LoVo (cell line): ENCODE measurements around the gene SZT2.

Source experiments
- DNase-seq: peaks from one replicate; pipeline ENCODE4 v3.0.0-alpha.2; 2016; ENCODE audit warnings: low spot score

The SZT2 gene

GRCh38 chr1:43441894-43442637 lies 52.4 kb downstream of the SZT2 start:
- DNase-seq: no peak

- DNase-seq: no peak
Measured at GRCh38 chr1:43442756-43443155, 53.1 kb downstream of the SZT2 start.

GRCh38 chr1:43443197-43443946 lies 53.7 kb downstream of the SZT2 start:
- no peak for DNase-seq

DNA sequence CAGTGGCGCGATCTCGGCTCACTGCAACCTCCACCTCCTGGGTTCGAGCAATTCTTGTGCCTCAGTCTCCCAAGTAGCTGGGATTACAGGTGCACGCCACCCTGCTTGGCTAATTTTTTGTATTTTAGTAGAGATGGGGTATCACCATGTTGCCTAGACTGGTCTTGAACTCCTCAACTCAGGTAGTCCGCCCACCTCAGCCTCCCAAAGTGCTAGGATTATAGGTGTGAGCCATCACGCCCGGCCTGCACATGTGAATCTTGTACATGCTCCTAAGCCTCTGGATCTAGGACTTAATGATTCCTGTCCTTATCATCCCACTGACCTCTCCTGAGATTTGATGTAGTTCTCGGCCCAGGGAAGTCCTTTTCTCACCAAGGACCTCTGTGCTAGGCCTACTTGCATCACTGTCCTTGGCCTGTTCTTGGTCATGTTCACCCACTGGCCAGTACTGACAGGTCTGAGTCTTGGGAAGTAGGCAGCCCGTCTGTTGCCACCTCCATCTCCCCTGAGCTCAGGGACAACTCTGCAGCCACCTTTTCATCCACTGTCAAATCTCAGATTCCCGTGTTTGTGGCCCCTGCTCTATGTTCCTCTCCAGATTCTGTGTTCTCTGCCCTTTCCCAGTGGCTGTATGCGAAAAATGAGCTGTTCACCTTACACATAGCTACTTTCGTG lies 54.6 kb downstream of the SZT2 start:
- DNase-seq: no peak

- no peak for DNase-seq
Measured at GRCh38 chr1:43444836-43445235, 55.1 kb downstream of the SZT2 start.

- DNase-seq: no peak
Measured at GRCh38 chr1:43445606-43446387, 56.1 kb downstream of the SZT2 start.

GRCh38 chr1:43446388-43446740 lies 56.7 kb downstream of the SZT2 start:
- DNase-seq: no peak

GRCh38 chr1:43446881-43447835 lies 57.5 kb downstream of the SZT2 start:
- no peak for DNase-seq

- no peak for DNase-seq
Measured at GRCh38 chr1:43447891-43448708, 58.4 kb downstream of the SZT2 start.

GRCh38 chr1:43448955-43449707 lies 59.4 kb downstream of the SZT2 start:
- DNase-seq: no peak

GRCh38 chr1:43449708-43450069 lies 60.0 kb downstream of the SZT2 start:
- DNase-seq: no peak

DNA sequence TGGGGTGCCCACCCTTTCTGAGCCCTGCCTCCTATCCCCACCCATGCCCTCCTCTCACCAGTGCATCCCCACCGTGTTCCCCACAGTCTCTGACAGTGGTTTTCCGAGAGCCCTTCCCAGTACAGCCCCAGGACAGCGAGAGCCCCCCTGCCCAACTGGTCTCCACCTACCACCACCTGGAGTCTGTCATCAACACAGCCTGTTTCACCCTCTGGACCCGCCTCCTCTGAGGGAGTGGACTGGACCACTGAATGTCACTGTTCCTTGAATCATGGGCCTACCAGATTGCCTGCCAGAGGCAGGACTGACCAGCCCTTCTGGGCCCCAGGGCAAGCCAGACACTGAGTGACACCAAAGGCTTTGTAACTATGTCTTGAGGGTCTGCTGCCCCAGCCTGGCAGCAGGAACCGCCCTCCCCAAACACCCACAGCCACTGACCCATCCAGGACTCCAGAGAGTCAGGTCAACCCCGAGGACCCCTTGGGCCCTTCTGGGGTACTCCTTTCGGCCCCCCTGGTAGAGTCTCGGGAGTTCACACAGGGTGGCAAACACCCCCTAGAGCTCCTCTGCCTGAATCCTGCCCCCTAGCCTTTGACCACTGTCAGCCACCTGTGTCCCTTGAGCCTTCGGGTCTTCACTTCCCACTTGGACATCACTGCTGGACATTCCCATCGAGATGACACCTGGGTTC lies 60.7 kb downstream of the SZT2 start:
- DNase-seq: no peak

GRCh38 chr1:43451157-43451591 lies 61.5 kb downstream of the SZT2 start:
- no peak for DNase-seq

DNA sequence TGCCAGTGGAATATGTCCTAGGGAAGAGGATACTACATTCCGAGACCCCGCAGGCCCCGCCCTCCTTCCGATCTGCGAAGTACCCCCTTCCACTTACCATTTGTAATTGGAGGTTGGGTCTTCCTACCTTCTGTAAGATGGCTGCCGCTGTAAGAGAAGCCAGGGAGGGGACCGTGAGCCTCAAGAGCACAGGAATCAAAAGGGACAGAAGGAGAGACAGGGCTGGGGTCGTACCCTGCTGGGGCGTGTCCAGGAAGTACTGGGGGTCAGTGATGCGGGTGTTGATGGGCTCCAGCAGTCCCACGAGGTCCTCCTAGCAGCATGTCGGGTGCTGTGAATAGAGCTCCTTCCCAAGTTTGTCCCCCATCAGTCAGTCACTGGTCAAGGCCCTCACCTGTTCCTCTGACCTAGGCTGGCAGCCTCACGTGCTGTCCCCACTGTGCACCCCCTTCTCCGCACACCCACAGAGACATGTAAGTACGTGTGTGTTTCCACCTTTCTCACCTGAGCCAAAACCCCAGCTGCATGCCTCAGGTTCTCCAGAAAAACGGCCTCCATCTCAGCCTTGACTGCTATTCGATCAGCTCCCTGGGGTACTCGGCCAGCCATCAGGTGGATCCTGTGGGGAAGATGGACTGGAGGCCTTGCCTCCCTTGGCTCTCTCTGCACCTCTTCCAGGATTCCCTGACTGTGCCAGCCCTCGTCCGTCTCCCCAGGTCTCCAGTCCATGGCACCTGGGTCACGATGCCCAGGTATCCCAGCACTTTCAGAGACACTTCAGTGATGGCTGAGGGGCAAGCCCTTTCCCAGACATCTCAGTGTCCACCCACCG lies 62.2 kb downstream of the SZT2 start:
- no peak for DNase-seq

GRCh38 chr1:43452789-43453441 lies 63.2 kb downstream of the SZT2 start:
- no peak for DNase-seq

GRCh38 chr1:43453442-43454269 lies 64.0 kb downstream of the SZT2 start, which contains the start of gene HYI:
TSS of gene HYI (minus strand) at chr1:43453931. CDS start at chr1:43453793, 138 bp downstream.
- peak; percentile 75 for DNase-seq
